ENCODE results near the gene INS.
"Not testable (repeated sequence)": the region's sequence is repeated elsewhere in the genome, so short reads cannot be mapped to it uniquely, and the experiment has no call there.

INS gene

DNA sequence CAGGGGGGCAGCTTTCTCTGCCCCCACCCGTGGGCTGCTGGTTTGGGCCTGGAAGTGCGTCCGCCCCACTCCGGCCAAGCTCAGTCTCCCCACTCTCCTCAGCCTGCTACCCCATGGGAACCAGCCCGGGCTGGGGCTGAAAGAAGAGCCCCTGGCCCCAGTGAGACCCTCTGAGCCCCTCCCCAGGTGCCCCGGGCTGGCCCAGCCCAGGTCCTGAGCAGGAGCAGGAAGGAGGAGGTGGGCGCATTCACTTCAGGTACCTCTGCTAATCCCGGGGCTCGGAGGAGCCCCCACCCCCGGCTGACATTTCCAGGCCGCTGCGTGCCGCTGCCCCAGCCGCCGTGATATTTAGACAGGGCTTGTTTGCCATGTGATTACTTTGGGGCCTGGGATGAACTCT, 19.3 kb upstream of the INS start:
- DNase-seq (ENCODE audit: low spot score in 2 of 2) (no peak), ATAC-seq (ENCODE audit: low read depth) (no peak)
- H3K9me3 Mint-ChIP-seq = no peaks in the 10 kb centered on the region
- no peak overlapping the region for H3K4me3 Mint-ChIP-seq
- no peaks in the 10 kb centered on the region for H3K36me3 Mint-ChIP-seq
- no peak overlapping the region for H3K27ac Mint-ChIP-seq
- H3K27me3 Mint-ChIP-seq = peaks cover 7% of the 10 kb centered on the region
- no peaks in the 10 kb centered on the region for H3K4me1 Mint-ChIP-seq

DNA sequence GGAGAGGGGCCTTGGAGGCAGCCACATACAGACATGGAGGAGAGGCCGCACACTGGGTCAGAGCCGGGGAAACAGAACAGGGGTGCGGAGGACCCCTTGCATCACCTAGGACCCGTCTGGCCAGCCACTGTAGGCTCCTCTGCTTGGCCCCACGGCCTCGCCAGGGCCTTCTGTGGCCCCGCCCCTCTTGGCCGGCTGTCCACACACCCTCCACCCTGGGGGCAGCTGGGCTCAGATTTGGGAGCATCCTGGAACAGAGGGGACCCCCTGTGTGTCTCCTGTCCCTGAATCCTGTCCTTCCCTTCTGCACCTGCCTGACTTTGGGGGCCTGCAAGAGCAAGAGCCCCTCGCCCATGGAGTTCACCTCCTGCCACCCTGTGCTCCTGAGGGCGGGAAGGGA, 18.5 kb upstream of the INS start:
- DNase-seq (ENCODE audit: low spot score in 2 of 2) (no peak), ATAC-seq (ENCODE audit: low read depth) (no peak)
- Mint-ChIP-seq H3K4me3 (no peak overlapping the region), H3K4me1 (no peaks in the 10 kb centered on the region), H3K27ac (no peak overlapping the region), H3K36me3 (no peaks in the 10 kb centered on the region), H3K9me3 (no peaks in the 10 kb centered on the region), H3K27me3 (no peaks in the 10 kb centered on the region)

DNA sequence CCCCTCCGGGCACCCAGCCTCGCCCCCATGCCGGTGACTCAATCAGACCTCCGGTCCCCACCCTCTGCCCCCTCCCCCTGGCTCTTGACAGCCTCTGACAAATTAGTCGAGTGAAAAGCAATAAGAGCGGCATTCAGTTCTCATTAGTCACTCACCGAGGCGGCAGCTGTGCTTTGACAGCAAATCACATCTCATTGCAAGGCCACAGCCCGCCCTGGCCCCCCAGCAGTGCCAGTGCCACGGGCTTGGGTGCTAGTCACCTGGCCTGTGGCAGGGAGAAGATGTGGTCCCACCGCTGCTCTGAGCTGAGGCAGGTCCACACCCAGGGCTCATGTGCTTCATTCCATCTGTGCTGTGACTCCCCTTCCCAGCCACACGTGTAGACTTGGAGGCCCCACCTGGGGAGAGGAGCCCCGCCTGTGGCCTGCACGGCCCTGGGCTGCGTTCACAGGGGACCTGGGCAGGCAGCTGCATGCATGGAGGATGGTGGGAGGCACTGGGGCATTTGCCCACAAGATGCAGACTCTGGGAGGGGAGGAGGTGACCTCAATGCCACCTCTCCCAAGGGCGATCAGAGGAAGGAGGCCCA, 18.0 kb upstream of the INS start:
- H3K9me3 Mint-ChIP-seq = no peaks in the 10 kb centered on the region
- no peak overlapping the region for H3K27ac Mint-ChIP-seq
- ATAC-seq (ENCODE audit: low read depth) (no peak), DNase-seq (ENCODE audit: low spot score in 2 of 2) (no peak)
- no peaks in the 10 kb centered on the region for H3K36me3 Mint-ChIP-seq
- no peaks in the 10 kb centered on the region for H3K27me3 Mint-ChIP-seq
- no peak overlapping the region for H3K4me3 Mint-ChIP-seq
- H3K4me1 Mint-ChIP-seq = no peaks in the 10 kb centered on the region

DNA sequence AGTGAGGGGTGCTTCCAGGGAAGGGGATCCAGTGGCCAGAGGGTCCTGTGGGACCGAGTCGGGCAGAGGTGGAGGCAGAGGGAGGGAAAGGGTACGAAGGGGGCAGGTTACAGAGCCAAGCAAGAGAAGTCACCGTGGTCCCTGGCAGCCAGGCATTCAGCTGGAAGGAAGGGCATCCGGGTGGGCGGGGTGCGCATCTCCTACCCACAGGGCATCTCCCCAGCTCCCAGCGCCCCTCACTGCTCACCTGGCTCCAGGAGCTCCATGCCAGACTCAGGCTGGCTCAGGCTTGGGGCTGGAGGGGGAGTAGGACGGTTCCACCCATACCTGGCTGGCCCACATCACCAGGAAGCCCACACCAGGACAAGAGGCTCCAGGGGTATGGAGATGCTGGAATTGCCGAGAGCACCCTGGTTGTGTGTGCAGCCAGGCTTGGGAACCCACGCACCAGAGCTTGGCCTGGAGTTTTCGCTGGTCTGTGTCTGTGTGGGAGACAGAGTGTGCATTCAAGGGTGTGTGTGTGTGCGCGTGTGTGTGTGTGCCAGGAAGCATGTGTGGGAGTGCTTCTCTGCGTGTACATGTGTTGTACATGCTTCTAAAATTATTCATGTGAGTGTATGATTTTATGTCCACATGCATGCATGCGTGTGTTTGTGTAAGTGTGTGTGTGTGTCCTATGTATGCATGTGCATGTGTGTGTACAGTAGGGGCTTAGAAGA, 17.2 kb upstream of the INS start:
- not testable (repeated sequence) for H3K9me3 Mint-ChIP-seq; H3K36me3 Mint-ChIP-seq; DNase-seq (ENCODE audit: low spot score in 2 of 2); H3K27ac Mint-ChIP-seq; H3K4me1 Mint-ChIP-seq; H3K4me3 Mint-ChIP-seq; H3K27me3 Mint-ChIP-seq; ATAC-seq (ENCODE audit: low read depth)

DNA sequence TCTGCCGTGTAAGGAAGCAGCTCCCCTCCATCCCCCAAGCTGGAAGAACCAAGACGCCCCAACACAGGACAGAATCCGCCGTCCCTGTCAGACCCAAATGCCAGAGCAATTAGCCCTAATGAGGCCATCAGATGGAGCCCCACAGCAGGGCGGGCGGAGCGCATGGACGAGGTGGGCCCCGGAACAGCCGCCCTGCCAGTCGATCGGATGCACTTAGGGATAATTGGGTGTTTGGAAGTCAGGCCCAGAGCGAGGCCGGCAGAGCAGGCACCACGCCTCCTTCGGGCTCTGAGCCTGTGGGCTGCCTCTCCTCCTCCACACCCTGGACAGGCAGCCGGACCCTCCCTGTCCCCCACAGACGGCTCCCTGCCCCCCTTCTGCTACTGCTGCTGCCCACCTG, 16.1 kb upstream of the INS start:
- Mint-ChIP-seq H3K27ac (no peak overlapping the region), H3K4me1 (no peaks in the 10 kb centered on the region), H3K4me3 (no peak overlapping the region), H3K9me3 (no peaks in the 10 kb centered on the region), H3K27me3 (no peaks in the 10 kb centered on the region), H3K36me3 (no peaks in the 10 kb centered on the region)
- DNase-seq (ENCODE audit: low spot score in 2 of 2) = no peak
- no peak for ATAC-seq (ENCODE audit: low read depth)

DNA sequence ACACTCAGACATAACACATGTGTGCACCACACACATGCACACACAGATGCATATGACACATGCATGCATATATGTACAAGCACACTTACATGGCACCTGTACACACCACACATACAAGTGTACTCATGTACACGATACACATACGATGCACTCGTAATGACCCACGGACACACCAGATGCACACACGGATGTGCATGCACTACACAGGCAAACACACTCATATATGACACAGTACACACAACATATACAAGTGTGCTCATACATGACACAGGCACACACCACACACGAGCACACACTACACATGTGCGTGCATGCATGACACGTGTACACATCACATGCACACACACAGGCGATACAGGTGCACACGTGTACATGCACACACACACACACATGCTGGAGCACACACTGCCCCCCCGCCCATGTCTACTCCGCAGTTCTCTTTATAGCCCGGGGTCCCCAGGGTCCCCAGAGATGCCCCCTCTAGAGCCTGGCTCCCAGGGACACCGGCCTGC, 15.4 kb upstream of the INS start:
- H3K4me3 Mint-ChIP-seq = no peak overlapping the region
- H3K27ac Mint-ChIP-seq = no peak overlapping the region
- no peak for DNase-seq (ENCODE audit: low spot score in 2 of 2)
- H3K36me3 Mint-ChIP-seq = no peaks in the 10 kb centered on the region
- no peaks in the 10 kb centered on the region for H3K9me3 Mint-ChIP-seq
- H3K4me1 Mint-ChIP-seq = no peaks in the 10 kb centered on the region
- H3K27me3 Mint-ChIP-seq = no peaks in the 10 kb centered on the region
- ATAC-seq (ENCODE audit: low read depth) = no peak

DNA sequence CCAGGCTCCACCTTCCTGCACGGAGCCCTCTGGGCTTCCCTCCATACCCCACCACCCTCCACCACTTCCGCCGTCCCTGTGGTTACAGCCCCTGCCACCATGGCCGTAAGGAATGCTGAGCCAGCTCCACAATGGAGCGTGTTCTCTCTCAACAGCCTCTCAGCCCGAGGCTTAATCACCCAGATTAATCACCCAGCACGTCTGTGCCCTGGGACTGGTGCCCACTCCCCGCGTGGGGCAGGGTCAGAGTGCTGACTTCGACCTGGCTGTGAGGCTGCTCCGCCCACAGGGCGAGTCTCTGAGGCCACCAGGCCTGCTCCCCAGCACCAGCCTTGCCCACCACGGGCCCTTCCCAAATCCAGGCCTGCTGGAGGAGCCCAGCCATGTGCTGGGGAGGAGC, 14.7 kb upstream of the INS start:
- Mint-ChIP-seq H3K4me3 (no peak overlapping the region), H3K4me1 (no peaks in the 10 kb centered on the region), H3K36me3 (no peaks in the 10 kb centered on the region), H3K27ac (no peak overlapping the region), H3K9me3 (no peaks in the 10 kb centered on the region), H3K27me3 (no peaks in the 10 kb centered on the region)
- no peak for DNase-seq (ENCODE audit: low spot score in 2 of 2)
- ATAC-seq (ENCODE audit: low read depth) = no peak

DNA sequence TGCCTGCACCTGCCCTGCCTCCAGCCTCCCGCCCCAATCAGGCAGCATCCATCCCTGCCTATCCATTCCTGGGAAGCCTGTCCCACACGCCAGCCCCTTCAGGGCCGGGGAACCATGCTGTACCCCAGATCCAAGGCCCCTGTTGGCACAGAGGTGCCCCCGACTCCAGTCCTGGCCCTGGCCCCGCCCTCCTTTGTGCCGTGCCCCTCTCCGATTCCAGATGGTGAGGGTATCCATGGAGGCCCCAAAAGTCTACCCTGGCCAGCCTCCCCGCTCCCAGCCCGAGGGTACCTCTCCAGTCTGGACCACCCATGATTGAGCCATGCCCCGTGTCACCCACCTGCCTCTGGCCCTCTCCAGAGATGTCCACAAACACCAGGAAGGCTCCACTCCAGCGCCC, 13.4 kb upstream of the INS start:
- DNase-seq (ENCODE audit: low spot score in 2 of 2) (no peak), ATAC-seq (ENCODE audit: low read depth) (no peak)
- H3K27ac Mint-ChIP-seq = no peak overlapping the region
- no peaks in the 10 kb centered on the region for H3K9me3 Mint-ChIP-seq
- H3K27me3 Mint-ChIP-seq = no peaks in the 10 kb centered on the region
- H3K4me3 Mint-ChIP-seq = no peak overlapping the region
- no peaks in the 10 kb centered on the region for H3K4me1 Mint-ChIP-seq
- H3K36me3 Mint-ChIP-seq = no peaks in the 10 kb centered on the region

DNA sequence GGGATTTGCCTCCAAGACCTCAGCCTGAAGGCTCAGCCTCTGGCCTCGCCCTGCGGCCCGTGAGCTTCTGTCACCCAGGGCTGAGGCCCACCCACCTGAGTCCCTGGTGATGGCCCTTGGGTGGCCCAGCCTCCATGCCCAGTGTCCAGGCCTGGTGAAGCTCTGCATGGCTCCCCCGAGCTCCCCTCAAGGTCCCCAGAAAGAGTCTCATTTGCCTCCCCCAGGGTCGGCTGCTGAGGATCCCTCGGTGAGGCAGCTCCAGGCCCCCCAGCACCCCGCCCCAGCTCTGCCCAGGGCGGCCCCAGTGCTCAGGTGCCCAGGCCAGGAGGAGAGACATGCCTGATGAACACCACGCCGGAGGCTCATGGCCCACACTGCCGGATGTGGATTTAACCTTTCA, 12.8 kb upstream of the INS start:
- H3K4me1 Mint-ChIP-seq = no peaks in the 10 kb centered on the region
- H3K27me3 Mint-ChIP-seq = no peaks in the 10 kb centered on the region
- DNase-seq (ENCODE audit: low spot score in 2 of 2) (no peak), ATAC-seq (ENCODE audit: low read depth) (no peak)
- no peak overlapping the region for H3K4me3 Mint-ChIP-seq
- H3K27ac Mint-ChIP-seq = no peak overlapping the region
- no peaks in the 10 kb centered on the region for H3K9me3 Mint-ChIP-seq
- H3K36me3 Mint-ChIP-seq = no peaks in the 10 kb centered on the region

DNA sequence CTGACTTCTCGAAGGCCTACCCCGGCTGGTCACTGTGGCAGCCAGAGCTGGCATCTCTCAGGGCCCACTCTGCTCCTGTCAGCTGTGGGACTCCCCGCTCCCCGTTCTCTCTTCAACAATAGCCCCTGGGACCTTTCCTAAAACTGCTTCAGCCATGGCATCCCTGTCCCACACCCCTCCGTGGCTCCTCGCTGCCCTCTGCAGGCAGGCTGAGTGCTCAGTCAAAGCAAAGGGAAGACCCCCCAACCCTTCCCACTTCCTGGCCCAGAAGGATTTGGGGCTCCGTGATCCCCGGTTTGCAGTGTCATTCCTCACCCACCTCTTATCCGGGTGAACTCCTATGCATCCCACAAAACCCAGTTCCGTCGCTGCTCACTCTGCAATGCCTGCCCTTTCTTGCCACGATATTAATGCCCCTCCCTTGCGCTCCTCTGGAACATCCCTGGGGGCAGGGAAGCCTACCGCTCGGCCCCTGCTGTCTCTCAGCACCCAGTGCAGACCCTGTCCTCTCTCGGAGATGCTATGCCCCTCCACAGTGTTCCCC, 12.2 kb upstream of the INS start:
- no peaks in the 10 kb centered on the region for H3K4me1 Mint-ChIP-seq
- DNase-seq (ENCODE audit: low spot score in 2 of 2) (no peak), ATAC-seq (ENCODE audit: low read depth) (no peak)
- H3K4me3 Mint-ChIP-seq = no peak overlapping the region
- no peak overlapping the region for H3K27ac Mint-ChIP-seq
- no peaks in the 10 kb centered on the region for H3K36me3 Mint-ChIP-seq
- no peaks in the 10 kb centered on the region for H3K27me3 Mint-ChIP-seq
- H3K9me3 Mint-ChIP-seq = no peaks in the 10 kb centered on the region

DNA sequence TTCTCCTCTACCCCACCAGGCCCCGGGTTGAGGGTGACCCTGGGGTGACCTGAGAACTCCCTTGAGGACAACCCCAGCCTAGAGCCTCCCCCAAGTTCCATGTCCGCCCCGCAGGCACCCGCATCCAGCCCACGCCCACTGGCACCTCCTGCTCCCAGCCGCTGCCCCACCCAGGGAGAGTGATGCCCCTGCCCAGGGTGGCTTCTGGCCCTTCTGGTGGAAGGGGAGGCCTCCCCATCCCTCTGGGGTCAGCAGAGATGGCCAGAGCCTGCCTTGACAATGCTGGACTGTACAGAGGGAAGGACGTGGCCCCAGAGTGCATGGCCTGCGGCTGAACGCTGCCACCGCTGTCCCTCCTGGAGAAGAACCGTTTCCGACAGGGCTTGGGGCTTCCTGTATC, 11.7 kb upstream of the INS start:
- H3K27ac Mint-ChIP-seq = no peak overlapping the region
- H3K36me3 Mint-ChIP-seq = no peaks in the 10 kb centered on the region
- DNase-seq (ENCODE audit: low spot score in 2 of 2) (no peak), ATAC-seq (ENCODE audit: low read depth) (no peak)
- H3K27me3 Mint-ChIP-seq = peaks cover 3% of the 10 kb centered on the region
- H3K4me1 Mint-ChIP-seq = no peaks in the 10 kb centered on the region
- no peak overlapping the region for H3K4me3 Mint-ChIP-seq
- no peaks in the 10 kb centered on the region for H3K9me3 Mint-ChIP-seq

DNA sequence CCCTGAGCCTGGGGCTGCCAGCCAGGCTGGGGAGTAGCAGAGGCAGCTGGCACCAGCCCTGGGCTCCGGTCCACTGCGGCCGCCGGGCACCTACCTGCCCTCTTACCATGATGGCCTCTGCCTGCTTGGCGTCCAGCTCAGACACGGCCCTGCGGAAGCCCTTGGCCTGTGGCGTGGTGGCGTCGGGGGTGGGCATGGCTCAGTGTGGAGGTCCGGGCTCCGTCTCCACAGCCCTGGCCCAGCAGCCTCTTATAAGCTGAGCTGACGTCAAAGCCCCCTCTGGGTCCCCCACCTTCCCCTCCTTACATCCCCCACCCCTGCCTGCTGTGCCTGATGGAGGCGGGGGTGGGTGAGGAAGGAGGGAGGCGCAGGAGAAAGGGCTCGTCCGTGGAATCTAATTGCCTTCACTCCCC, 10.6 kb upstream of the INS start, which contains the start of gene TH:
Gene TH (minus strand): TSS at position 225 of the 413 bp plus-strand sequence. CDS start 29 bp downstream, at position 196.
- no peak within 1 kb of the TSS for H3K4me3 Mint-ChIP-seq
- H3K9me3 Mint-ChIP-seq = no peaks in the 10 kb centered on the region
- no peaks in the 10 kb centered on the region for H3K36me3 Mint-ChIP-seq

DNA sequence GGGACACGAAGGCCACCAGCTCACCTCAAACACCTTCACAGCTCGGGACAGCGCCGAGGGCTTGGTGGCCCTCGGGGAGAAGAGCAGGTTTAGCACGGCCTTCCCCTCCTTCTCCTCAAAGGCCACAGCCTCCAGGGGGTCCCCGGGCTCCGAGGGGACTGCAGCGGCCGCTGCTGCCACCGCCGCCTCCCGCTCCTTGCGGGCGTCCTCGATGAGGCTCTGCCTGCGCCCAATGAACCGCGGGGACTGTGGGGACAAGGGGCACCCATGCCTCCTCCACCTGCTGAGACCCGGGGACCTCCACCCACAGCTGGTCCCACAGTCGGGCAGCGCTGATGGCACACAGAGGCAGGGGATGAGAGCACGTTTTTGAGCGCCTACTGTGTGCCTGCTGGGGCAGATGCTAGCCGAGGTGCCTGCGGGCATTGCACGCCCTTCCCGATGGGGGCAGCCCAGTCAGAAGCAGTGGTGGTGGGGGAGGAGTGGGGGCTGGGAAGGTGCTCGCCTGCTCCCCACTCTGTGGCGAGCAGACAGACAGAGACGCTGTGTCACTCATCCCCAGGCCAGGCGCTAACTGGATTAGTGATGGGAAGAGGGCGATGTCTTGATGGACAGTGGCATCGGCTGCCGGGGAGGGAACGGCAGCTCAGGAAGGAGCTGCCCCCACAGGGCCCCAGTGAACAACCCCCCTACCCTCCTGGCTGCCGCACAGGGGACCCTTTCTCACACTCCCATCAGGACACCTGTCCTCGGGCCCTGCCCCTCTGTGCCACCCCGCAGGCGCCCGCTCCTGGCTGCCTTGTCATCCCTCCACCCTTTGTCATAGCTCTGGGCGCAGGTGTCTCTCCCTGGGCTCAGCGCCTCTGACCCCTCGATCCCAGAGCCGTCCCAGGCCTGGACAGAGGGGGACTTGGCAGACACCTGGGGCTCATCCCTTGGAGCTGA, 8.9 kb upstream of the INS start:
- no peak for DNase-seq (ENCODE audit: low spot score in 2 of 2)
- Mint-ChIP-seq H3K4me3 (no peak overlapping the region), H3K27me3 (peaks cover 3% of the 10 kb centered on the region), H3K27ac (no peak overlapping the region), H3K4me1 (no peaks in the 10 kb centered on the region), H3K9me3 (no peaks in the 10 kb centered on the region), H3K36me3 (no peaks in the 10 kb centered on the region)
- no peak for ATAC-seq (ENCODE audit: low read depth)

More for the DNA sequence above, 10.6 kb upstream of the INS start, which contains the start of gene TH:
- H3K27me3 Mint-ChIP-seq = peaks cover 3% of the 10 kb centered on the region
- H3K27ac Mint-ChIP-seq = no peak within 1 kb of the TSS
- DNase-seq (ENCODE audit: low spot score in 2 of 2) = no peak
- H3K4me1 Mint-ChIP-seq = no peaks in the 10 kb centered on the region
- no peak for ATAC-seq (ENCODE audit: low read depth)

DNA sequence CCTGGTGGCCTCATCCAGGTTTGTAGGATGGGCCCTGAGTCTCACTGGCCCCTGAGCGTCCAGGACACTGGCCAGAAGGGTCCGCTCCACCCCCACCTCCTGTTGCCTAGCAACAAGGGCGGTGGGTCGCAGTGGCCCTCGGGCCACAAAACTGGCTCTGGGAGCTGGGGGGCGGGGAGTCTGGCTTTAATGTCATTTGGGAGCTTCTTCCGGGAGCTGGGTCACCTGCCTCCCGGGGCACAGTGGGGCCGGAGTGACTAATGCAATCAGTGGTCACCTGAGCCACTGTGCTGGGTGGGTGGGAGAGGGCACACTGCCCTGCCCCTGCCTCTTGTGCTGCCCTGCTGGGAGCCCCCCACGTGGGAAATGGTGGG, 8.0 kb upstream of the INS start:
- Mint-ChIP-seq H3K4me3 (no peak overlapping the region), H3K27ac (no peak overlapping the region)

More for the DNA sequence above, 8.0 kb upstream of the INS start:
- Mint-ChIP-seq H3K27me3 (peaks cover 3% of the 10 kb centered on the region), H3K9me3 (no peaks in the 10 kb centered on the region), H3K36me3 (no peaks in the 10 kb centered on the region), H3K4me1 (no peaks in the 10 kb centered on the region)
- DNase-seq (ENCODE audit: low spot score in 2 of 2) (no peak), ATAC-seq (ENCODE audit: low read depth) (no peak)

All from memory B cell (primary cell).